Glutamatergic neuron (in vitro differentiated cells): ENCODE results near the gene ZAR1. TPM values are rescaled to one million over a fixed set of nuclear protein-coding genes. Genes with fewer than 3 reads are reported as not detected.

Source experiments
- DNase-seq: peaks from one replicate; pipeline ENCODE4 v3.0.0; 2022
- H3K27ac Mint-ChIP-seq: one replicate; pipeline ENCODE4 v1.8.0; 2020; ENCODE audit warnings: mild to moderate bottlenecking, mixed read lengths, inconsistent platforms; ENCODE audit not compliant: unreplicated experiment
- H3K27me3 Mint-ChIP-seq: one replicate; pipeline ENCODE4 v1.8.0; 2020; ENCODE audit warnings: mild to moderate bottlenecking, moderate library complexity, mixed read lengths, inconsistent platforms; ENCODE audit not compliant: unreplicated experiment
- H3K36me3 Mint-ChIP-seq: one replicate; pipeline ENCODE4 v1.8.0; 2020; ENCODE audit warnings: mild to moderate bottlenecking, mixed read lengths, inconsistent platforms; ENCODE audit not compliant: unreplicated experiment
- H3K4me1 Mint-ChIP-seq: one replicate; pipeline ENCODE4 v1.8.0; 2020; ENCODE audit warnings: mild to moderate bottlenecking, low read depth, mixed read lengths, inconsistent platforms; ENCODE audit not compliant: unreplicated experiment
- H3K4me3 Mint-ChIP-seq: one replicate; pipeline ENCODE4 v1.8.0; 2020; ENCODE audit warnings: mild to moderate bottlenecking, mixed read lengths, inconsistent platforms; ENCODE audit not compliant: unreplicated experiment
- H3K9me3 Mint-ChIP-seq: one replicate; pipeline ENCODE4 v1.8.0; 2020; ENCODE audit warnings: mild to moderate bottlenecking, moderate library complexity, mixed read lengths, inconsistent platforms; ENCODE audit not compliant: unreplicated experiment
- CTCF ChIP-seq: fragments of 200-600 bp; sonication (generic); IDR thresholded peaks from one replicate; pipeline ENCODE4 v1.5.0; 2021; ENCODE audit not compliant: partially characterized antibody, unreplicated experiment
- total RNA-seq: library from RNA; stranded (reverse); fragmentation: NEBNext Ultra II Directional; extraction: Animal tissue kit (Norgen Biotek cat#: 25700); gene quantifications from one replicate; pipeline ENCODE4 v1.2.1, GENCODE V29; 2021; ENCODE audit not compliant: unreplicated experiment

The ZAR1 gene
- total RNA-seq, 1 donor from 2014 or later = 0.49 TPM

DNA sequence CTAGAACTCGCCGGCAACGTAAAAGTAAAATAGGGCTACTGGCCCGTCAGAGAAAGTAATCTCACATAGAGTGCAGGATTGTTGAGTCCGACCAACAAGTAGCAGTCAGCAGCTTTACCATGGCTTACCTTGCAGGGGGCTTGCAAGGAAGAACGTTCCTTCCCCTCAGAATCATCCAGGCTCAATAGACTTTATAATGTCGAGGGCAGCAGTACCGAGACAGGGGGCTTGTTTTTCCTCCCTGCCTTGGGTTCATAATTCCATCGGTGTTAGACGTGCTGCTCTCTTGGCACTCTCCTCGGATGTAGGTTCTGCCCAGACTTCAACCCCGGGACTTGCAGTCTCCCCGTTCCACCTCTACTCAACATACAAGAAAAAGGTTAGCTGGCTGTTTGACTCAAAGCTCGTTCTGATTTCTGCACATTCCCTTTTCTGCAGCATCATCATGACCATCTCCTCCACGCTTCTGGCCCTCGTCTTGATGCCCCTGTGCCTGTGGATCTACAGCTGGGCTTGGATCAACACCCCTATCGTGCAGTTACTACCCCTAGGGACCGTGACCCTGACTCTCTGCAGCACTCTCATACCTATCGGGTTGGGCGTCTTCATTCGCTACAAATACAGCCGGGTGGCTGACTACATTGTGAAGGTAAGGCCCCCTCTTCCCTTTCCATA is 5.4 kb upstream of the ZAR1 start:
- Mint-ChIP-seq H3K27ac (no peak overlapping the region), H3K36me3 (peaks cover 18% of the 10 kb centered on the region), H3K27me3 (peaks cover 26% of the 10 kb centered on the region), H3K9me3 (peaks cover 3% of the 10 kb centered on the region), H3K4me1 (no peaks in the 10 kb centered on the region), H3K4me3 (peak overlapping the region; percentile 78)
- no peak for TF ChIP-seq CTCF
- no peak for DNase-seq

DNA sequence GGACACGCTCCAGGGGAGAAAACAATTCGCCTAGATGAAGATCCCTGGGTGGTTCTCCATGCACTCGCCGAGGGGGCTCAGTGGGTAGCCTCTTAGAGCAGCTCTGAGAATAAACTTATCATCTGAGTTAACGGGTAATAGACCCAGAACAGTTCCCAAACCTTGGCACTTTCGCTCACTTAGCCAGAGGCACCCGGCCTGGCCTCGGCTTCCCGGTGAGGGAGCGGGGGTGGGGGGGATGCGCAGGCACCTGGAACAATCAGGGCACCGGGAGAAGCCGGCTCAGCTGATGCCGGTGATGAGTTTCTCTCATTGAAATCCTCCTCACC is 405 bp upstream of the ZAR1 start:
- no peak overlapping the region for H3K27ac Mint-ChIP-seq
- H3K36me3 Mint-ChIP-seq = peaks cover 14% of the 10 kb centered on the region
- H3K27me3 Mint-ChIP-seq = peaks cover 19% of the 10 kb centered on the region
- DNase-seq = no peak
- H3K4me1 Mint-ChIP-seq = peaks cover 7% of the 10 kb centered on the region
- no peak for TF ChIP-seq CTCF
- H3K9me3 Mint-ChIP-seq = peaks cover 2% of the 10 kb centered on the region
- H3K4me3 Mint-ChIP-seq = peak overlapping the region; percentile 74

DNA sequence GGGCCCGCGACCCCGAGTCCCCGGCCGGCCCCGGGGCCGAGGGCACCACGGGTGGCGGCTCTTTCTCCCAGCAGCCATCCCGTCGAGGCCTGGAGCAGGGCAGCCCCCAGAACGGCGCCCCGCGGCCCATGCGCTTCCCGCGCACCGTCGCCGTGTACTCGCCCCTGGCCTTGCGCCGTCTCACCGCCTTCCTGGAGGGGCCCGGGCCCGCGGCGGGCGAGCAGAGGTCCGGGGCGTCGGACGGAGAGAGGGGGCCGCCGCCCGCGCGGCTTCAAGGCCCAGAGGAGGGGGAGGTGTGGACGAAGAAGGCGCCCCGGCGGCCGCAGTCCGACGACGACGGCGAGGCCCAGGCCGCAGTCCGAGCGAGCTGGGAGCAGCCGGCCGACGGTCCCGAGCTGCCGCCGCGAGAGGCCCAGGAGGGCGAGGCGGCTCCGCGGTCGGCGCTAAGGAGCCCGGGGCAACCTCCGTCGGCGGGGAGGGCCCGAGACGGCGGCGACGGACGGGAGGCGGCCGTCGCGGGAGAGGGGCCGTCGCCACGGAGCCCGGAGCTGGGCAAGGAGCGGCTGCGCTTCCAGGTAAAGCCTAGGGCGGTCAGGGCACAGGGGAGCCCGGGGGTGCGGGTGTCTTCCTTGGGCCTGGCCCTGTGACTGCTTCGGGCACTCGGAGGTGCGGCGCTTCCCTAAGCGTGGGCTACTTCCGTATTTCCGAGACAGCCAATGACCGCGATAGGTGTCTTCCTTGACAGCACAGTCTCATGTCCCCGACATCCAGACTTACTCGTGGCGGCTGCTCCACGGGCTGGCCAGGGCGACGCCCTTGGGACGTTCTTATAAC is 845 bp downstream of the ZAR1 start:
- no peak overlapping the region for H3K4me3 Mint-ChIP-seq
- H3K27me3 Mint-ChIP-seq = peaks cover 13% of the 10 kb centered on the region
- no peak for TF ChIP-seq CTCF
- H3K4me1 Mint-ChIP-seq = peaks cover 7% of the 10 kb centered on the region
- peaks cover 10% of the 10 kb centered on the region for H3K36me3 Mint-ChIP-seq
- no peak overlapping the region for H3K27ac Mint-ChIP-seq
- no peak for DNase-seq
- peaks cover 4% of the 10 kb centered on the region for H3K9me3 Mint-ChIP-seq

GRCh38 chr4:48491514-48492176 is 1.6 kb downstream of the ZAR1 start:
- no peak overlapping the region for H3K4me3 Mint-ChIP-seq
- DNase-seq = peak; percentile 24
- H3K27ac Mint-ChIP-seq = no peak overlapping the region
- peaks cover 7% of the 10 kb centered on the region for H3K4me1 Mint-ChIP-seq
- TF ChIP-seq CTCF = no peak
- peaks cover 4% of the 10 kb centered on the region for H3K9me3 Mint-ChIP-seq
- peaks cover 13% of the 10 kb centered on the region for H3K27me3 Mint-ChIP-seq
- H3K36me3 Mint-ChIP-seq = peaks cover 10% of the 10 kb centered on the region
